RPMI8226 (cell line): ENCODE data around the gene ECM2.

Experiments
- DNase-seq: peaks from one replicate; pipeline ENCODE4 v3.0.0-alpha.2; 2015

Gene ECM2

DNA sequence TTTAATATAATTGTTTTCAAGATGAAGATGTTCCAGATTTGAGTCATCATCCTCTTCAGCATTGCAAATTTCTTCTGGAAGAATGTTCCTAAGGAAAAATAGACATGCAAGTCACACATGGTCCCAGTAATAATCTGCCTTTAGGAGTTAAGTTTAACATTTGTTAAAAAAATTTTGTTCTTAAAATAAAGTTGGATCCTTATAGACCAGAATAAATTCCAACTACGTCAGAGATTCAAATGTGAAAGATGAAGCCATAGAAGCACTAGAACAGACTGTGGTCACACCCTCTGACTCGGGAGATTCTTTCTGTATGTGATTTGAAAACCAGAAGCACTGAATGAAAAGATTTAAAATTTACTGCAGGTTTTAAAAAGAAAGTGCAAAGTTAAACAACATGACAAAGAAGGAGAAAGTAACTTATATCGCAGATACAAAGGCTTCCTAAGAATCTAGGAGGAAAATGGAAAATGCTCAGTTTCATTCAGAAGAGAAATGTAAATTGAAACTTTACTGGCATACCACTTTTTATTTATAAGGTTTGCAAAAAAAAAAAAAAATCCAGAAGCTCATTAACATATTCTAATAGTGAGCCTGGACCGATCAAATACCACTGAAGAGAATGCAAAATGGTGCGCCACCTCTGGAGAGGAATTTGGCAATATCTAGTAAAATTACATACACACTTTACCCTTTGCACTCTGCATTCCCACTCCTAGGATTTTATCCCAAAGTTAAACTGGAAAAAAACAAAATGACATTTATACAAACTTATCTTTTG, 39.2 kb downstream of the ECM2 start:
- DNase-seq: no peak

DNA sequence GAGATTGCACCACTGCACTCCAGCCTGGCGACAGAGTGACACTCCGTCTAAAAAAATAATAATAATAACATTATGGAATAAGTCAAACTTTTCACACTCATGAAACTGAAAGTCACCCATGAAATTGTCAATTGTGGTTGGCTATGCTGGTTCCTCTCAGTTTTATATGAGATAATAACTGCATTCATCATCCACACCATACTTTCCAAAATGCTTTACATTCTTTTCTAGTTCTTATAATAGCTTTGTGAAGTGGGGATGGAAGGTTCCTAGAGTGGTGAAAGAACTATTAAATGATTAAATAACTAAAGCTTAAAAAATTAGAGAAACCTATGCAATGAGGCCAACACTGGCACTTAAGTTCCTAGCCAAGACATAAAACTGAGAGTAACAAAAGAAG, 40.9 kb downstream of the ECM2 start:
- DNase-seq: no peak

DNA sequence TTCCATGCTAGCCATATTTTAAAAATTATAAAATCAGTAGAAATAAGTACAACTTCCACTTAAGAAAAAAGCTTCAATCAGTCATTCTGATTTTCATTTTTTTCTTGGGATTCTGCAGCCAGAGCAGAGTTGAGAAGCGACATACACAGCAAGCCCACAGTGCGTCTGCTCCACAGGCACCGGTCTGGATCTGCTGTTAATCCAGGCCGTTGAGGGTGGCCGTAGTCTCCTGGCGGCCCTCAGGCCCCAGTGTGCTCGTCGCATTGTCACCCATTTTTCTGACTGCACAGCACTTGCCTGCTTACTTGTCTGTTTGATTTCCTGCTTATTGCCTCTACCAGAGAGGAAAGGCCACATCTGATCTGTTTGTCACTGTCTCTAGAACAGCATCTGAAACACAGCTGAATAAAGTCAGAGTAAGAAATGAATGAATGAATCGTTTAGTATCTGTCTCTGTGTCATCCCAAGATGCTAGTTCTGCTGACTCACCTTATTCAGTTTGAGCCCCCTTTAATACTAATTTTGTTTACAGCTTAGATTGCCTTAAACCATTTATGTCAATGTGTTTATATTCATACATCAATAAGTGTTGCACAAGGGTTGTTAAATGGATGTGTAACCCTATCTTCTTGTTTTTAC, 41.9 kb downstream of the ECM2 start:
- no peak for DNase-seq

DNA sequence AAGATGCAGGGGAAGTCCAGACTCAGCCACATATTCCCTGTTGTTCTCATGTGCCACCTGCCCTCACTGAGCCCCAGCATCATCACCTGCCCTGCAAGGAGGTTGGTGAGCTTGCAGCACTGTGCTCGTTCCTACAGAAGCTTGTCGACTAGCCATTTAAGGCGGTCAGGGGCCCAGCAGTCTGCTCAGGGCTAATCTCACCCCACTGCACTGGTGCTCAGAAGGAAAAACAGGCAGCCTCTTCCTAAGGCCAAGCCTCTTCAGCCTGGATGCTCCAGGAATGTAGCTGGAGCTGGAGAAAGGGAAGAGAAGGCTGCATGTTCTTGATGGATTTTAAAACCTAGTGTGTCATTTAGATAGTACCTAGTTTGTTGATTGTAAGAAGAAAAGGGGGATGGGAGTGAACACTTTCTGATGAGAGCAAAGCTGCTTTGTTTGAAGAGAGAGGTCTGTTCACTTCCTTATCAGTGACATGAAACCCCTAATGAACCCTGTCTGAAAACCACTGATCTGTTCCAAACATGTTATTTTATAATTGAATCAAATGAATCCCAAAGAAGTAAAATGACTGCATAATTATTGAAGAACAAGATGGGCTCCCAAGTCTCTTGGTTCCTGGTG, 42.9 kb downstream of the ECM2 start:
- no peak for DNase-seq

DNA sequence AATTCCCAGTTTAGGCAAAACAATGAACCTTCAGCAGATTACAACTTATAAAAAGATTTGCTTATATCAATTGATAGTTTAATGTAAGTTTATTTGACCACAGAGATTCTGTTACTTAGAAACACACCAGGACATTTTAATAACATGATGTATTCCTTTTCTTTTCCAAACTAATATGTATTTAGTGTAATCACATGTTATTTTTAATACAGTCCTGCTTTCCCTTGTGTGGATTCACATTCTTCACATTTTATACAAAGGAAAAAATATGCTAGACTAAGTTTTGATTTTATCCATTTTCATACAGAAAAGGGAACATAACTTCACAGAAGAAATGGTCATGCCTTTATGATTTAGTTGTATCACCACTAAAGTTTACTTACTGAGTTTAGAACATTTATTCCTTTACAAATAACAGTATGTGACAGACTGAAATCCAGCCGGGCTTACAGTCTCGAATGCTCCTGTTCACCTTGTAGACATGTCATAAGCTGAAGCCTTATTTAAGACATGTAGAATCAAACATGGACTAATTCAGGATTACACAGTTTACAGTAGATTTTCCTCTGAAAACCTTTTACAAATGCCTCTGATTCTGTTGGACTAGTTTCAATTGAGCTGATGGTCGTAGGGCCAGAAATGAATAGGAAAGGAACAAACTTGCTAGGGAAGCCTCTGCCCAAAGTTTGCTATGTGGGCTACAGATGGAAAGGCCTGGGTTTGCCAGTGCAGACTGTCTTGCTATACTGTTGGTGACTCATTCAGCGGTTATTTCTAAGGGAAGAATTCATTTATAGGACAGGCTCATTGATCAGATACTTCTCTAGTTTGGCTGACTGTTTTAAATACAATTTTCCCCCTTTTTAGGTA, 46.9 kb downstream of the ECM2 start:
- DNase-seq: no peak

DNA sequence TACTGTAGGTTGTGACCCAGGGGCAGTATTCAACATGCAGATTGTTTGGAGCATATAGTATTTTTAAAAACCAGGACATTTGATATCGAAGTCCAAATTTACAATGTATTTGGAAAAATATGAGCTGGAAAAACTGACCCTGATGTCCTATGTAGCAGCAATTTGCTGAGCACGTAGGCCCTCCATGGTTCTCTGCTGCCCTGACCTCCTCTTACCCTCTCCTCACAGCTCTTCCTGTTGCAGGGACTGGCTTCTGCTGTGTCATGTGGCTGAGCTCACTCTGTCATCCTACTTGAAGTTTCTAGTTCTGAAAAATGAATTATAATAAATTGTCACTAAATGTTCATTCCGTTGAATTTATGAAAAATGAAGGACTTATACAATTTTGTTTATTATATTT, 49.4 kb downstream of the ECM2 start:
- no peak for DNase-seq

DNA sequence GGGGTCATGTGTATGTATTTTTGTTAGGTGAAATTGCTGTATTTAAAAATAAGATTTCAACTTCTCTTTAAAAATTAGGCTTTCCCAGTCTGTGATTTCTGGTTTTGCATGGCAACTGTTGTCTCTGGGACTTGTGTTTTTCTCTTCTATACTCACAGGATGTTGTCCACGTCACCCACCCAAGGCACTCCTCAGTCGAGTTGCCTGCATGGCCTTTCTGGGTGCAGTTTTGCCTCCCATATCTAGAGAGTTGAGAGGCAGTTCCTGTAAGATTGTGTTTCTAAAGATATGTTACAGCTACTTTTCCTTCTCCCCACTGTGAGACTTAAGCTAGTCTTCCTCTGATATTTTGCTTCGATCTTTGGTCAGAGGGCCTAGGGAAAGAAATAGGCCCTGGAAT, 51.2 kb downstream of the ECM2 start:
- no peak for DNase-seq

DNA sequence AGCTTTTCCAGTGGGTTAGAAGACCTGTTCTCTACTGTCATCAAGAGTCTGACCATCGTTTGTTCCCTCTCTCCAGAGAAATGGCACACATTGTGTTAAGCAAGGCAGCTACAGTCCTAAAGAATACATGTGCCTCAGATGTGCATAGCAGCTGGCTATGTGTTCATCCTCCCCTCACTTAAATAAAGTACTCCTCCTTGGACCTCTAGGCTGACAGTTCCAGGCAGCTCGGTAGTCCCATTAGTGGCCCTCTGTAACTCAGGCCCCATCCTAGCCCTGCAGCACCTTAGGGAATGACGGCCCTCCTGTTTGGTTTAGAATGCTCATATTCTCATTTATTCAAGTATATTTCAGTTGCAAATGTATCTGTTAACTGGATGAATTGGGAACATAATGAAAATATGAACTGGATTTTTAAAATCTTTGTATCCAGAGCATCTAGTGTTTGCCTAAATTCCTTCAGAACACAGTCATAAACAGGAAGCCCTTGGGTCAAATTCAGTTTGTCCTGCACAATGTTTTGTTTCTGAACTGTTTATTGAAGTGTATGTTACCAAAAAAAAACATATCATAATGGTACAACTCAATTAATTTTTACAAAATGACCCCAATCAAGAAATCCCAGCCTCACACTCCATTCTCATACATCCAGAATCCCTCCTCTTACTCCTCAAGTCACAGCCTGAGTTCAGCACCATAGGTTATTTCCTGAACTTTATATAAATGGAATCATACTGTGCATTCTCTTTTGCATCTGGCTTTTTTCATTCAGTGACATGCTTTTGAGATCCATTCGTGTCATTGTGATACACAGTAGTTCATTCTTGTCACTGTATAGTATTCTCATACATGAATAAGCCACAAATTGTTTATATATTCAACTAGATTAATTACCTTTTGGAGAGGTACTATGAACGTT, 51.9 kb downstream of the ECM2 start:
- DNase-seq: no peak

DNA sequence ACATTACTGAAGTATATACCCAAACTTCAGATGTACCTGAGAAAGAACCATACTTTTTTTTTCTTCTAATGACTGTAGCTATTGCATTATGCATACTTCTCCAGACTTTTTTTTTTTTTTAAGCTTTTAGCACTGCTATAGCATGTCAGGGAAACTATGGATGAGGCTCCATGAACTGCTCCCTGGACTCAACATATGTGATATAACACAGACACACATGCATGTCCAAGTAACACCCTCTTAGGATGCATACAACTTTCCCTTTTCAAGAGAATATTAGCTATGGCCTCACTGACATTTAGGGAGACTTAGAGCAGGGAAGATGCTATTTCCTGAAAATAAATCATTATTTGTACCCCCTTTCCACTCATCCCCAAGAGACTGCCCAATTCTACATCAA, 53.0 kb downstream of the ECM2 start:
- no peak for DNase-seq

DNA sequence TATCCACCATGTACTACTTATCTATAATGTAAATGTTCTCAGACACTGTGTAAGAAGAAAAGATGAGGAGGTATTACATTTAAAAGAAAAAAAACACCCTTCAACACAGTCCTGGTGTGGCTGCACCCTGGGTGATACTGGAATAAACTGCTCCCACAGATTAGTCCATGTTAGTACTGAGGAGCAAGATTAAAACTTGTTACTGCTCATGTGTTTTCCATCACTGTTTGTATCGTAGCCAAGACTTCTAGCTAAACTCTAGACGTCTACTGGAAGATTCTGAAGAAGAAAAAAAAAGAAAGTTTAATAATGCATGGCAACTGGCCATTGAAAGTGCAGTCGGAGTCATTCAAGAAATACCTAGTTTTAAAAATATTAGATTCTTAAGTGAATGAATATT, 53.5 kb downstream of the ECM2 start, which contains the start of gene ASPN:
TSS of gene ASPN (minus strand) at position 178 of the 400 bp plus-strand sequence.
- no peak for DNase-seq

DNA sequence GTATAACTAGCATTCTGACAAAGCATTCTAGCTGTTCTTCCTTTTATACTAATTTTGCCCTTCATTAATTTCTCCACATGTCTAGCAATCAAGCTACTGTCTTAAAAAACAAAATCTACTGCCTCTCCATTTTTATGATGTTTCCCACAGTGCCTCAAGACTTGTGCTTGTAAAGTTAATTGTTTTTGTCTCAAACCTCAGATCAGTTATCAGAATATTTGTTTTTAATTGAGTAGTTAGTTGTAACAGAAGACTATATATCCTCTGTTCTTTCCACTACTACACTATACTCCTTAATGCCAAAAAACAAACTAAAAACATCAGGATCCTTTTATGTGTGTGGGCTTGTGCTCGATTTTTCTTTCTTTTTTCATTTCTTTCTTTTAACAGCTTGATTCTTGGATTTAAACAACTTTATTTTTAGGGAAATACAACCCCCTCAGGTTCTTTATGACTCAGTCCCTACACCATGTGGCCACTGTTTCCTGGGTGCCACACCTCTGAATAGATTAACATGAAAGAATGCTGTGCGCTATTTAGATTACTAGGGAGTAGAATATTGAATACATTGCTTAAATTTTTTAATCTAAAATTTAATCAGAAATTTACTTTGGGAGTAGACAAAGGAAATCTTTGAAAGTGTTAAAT, 54.7 kb downstream of the ECM2 start:
- no peak for DNase-seq

DNA sequence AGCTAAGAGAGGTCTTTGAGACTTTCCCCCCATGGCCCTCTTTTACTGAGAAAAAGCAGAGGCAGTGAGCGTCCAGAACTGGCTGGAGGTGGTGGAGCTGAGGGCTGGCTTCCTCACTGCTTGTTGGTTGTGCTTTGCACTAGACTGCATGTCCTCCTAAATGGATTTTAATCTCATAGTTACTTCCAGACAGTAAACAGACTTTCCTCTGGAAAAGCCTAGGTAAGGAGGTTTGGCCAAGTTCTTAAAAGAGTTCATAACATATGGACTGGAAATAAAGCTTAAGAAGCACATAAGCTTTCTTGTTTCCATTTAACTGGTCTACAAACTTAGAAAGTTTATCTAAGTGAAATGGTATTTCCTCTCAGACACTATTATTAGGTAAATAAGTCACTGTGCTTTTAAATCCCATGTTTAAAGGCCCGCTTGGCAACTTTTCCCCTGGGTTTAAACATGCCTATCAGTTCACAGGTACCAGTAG, 55.5 kb downstream of the ECM2 start:
- no peak for DNase-seq

DNA sequence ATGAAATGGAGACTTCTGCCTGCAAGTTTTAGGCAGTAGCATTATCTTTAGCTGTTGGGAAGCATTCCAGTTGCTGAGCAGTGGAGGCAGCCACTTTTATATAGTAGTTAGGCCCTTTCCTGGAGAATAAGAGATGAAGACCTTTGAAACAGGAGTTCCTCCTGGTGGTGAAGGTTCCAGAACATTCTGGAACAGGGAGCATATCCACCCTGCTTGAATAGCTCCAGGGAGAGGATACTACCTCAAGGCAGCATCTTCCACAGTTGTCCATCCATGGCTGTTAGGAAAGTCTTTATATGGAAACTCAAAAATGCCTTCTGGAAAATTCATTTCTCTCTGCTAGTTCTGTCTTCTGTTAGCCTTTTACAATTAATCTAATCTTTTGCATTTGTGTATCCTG, 56.4 kb downstream of the ECM2 start:
- DNase-seq: no peak

DNA sequence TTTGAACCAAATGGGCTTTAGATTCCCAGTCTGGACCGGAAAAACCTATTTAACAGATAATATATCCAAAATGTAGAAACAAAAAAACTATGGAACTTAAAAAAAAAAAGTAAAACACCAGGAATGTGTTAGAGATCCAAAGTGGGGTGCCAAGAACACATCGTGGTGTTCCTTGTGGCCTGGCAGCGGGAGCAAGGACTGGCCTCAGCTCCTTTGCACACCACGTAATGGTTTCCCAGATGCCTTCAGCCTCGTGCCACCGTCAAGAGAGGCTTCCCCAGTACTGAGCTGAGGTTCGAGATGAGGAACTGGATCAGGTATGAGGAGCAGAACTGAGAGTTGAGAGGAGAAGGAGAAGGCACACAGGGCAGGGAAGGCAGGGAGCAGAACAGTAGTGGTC, 57.0 kb downstream of the ECM2 start:
- no peak for DNase-seq

DNA sequence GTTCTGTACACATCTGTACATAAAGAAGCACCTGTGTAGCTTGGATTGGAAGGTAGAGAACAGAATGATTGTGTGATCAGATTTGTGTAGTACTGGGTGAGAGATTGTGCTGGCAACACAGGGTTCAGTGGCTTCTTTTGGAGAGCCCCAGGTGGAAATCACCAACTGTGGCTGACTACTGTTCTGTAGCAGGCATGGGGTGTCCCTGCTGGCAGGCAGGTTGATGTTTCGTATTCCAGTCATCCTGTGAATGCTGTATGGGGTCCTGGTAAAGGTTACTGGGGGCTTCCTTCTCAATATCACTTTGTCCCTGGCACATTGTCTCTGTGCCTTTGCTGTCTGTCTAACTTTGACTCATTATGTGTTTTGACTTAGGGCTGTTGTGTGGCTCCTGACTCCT, 58.8 kb downstream of the ECM2 start:
- DNase-seq: no peak

DNA sequence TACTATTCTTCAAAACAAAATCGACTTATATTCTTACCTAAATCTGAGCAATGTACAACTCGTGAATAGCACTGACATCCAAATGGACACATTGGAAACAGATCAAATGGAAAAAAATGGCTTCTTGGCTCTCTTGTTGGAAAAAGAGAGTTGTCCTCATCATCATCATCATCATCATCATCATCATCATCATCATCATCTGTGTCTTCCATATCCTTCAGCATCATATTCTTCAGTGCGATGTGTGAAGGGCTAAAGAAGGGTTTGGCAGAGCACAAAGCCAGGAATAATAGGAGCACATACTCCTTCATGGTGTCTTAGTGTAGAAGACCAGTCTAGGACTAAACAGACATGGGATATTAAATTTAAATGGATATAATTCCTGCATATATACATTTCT, 61.2 kb downstream of the ECM2 start:
- DNase-seq: no peak

DNA sequence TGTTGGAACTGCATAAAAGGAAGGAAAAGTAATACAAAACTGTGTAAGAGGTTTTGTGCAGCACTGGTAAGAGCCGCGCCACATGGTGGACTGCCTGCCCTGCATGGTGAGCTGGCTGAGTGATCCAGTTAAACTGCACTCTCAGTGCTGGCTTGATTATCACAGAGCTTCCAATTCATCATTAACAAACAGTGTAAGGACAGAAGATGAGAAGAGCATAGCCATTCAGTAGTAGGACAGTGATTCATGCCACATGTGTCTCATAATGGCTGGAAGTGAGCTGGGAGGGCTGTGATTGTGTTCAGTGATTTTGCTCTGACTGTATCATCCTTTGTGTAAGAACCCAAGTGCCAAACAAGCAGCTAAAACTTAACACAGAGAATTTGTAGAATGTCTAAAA, 67.6 kb downstream of the ECM2 start:
- DNase-seq: no peak

DNA sequence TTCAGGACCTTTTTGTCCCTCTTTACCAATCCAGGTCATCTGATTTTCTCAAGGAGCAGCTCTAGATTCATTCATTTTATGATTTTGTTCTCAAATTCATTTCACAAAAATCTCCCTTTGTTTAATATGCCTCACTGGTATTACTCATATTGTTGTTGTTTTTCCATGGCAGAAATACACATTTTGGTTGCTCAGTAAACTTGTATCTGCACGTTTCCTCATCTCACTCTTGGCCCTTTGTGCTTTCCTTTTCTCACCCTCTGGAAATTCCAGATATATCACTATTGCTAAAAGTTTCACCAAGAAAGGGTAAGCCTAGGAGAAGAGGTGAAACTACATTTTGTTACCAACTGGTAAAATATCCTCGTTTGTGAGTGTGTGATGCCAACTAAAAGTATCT, 68.3 kb downstream of the ECM2 start:
- DNase-seq: no peak

DNA sequence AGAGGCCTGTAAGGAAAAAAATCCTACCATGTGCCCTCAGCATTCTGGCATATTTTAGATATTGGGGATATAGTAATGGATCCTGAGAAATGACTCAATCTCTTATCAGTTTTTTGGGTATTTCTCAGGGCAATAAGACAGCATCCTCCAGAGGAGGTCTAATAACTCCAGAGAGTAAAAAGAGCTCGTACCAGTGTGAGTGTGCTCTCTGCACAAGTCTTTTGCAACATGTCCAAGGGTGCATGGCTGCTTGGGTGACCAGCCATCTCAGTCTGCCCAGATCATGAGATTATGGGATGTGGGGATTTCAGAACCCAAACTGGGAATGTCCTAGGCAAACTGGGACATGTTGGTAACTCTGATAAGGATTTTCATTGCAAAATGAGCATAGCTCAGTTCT, 68.7 kb downstream of the ECM2 start:
- DNase-seq: no peak

DNA sequence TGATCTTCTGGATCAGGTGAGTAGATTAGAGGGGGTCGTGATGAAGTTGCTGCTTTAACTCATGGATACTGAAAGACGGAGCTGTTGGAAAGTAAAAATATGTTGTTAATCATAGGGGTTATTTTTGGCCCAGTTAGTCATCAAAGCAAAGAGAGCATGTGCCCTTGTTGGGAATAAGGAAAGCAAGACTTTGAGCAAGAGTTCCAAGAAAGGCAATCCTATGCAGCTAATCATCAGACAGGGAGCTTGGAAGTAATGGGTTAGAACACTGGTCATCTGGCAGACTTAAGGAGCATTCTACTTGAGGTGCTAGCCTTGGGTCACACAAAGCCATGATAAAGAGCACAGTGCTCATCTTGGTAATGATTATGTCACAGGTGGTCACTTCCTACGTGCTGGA, 71.8 kb downstream of the ECM2 start:
- DNase-seq: no peak

DNA sequence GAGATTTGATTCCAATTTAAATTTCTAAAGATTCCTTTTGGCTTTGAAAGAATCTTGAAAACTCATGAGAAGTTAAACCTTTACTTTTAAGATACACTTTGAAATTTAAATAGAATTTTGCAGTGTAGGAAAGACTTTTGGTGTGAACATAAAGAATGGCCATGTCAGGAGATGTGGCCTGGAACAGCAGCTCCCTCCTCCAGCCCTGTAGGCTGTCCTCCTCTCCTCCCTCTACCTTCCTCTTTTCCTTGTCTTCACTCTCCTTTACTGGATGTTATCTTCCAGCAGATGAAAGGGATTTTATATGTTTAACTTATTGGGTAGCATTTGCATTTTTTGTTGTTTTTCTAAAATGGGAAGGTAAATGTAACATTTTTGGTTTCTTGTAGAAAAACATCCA, 72.4 kb downstream of the ECM2 start:
- no peak for DNase-seq

DNA sequence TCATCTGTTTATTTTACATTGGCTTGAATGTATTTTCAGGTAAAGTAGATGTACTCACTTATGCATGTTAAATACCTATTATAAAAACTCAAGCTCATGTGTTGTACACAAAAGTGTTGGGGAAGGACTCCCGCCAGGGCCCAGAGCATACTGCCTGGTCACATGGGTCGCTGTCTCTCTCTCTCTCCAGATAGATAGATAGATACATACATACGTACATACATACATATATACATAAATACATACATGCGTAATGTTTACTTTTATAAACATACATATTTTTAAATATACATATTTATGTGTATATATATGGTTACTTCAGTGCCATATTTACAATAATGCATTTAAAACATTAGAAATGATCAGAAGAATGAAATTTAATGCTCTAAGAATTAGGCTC, 78.2 kb downstream of the ECM2 start:
- DNase-seq: no peak
